Fibroblast of skin of left biceps (primary cell): Measurements from ENCODE around the gene SRGAP3.
A peak's percentile ranks its signal among the peaks of the same experiment; 100 is the strongest.

Experiments
- DNase-seq, 2 experiments: peaks; one replicate each; pipeline ENCODE4 v3.0.0-alpha.2; 2013; ENCODE audit warnings: low read depth in 2 of 2

Gene SRGAP3

GRCh38 chr3:9059489-9060400 lies 189.7 kb downstream of the SRGAP3 start:
- DNase-seq, result no peak

GRCh38 chr3:9056581-9056980 lies 192.9 kb downstream of the SRGAP3 start:
- DNase-seq, result no peak

- no peak for DNase-seq
Observed at GRCh38 chr3:9047452-9048346, 201.7 kb downstream of the SRGAP3 start.

- DNase-seq, result no peak
Observed at GRCh38 chr3:9045371-9045770, 204.1 kb downstream of the SRGAP3 start.

GRCh38 chr3:9043063-9043462 lies 206.4 kb downstream of the SRGAP3 start:
- DNase-seq, result no peak

- DNase-seq, result no peak
Observed at GRCh38 chr3:9041626-9042025, 207.8 kb downstream of the SRGAP3 start.

GRCh38 chr3:9040996-9041395 lies 208.4 kb downstream of the SRGAP3 start:
- no peak for DNase-seq

GRCh38 chr3:9037144-9037711 lies 212.2 kb downstream of the SRGAP3 start:
- DNase-seq, result no peak

- peak; percentile 36 to 41 for DNase-seq
Observed at GRCh38 chr3:9036404-9037131, 212.9 kb downstream of the SRGAP3 start.

- no peak for DNase-seq
Observed at GRCh38 chr3:9035961-9036360, 213.5 kb downstream of the SRGAP3 start.

- no peak for DNase-seq
Observed at GRCh38 chr3:9035473-9035872, 214.0 kb downstream of the SRGAP3 start.

- no peak for DNase-seq
Observed at GRCh38 chr3:9033867-9034266, 215.6 kb downstream of the SRGAP3 start.

- no peak for DNase-seq
Observed at GRCh38 chr3:9032231-9032777, 217.1 kb downstream of the SRGAP3 start.

GRCh38 chr3:9030034-9030433 lies 219.4 kb downstream of the SRGAP3 start:
- no peak for DNase-seq

- peak; percentile 38 to 39 for DNase-seq
Observed at GRCh38 chr3:9028134-9028533, 221.3 kb downstream of the SRGAP3 start.

GRCh38 chr3:9026320-9027045 lies 223.0 kb downstream of the SRGAP3 start:
- DNase-seq, result no peak

- DNase-seq, result no peak
Observed at GRCh38 chr3:9024341-9024740, 225.1 kb downstream of the SRGAP3 start.

- DNase-seq, result no peak
Observed at GRCh38 chr3:9023226-9023590, 226.2 kb downstream of the SRGAP3 start.

- no peak for DNase-seq
Observed at GRCh38 chr3:9022305-9023225, 226.9 kb downstream of the SRGAP3 start.
